Amygdala (tissue), 56 donors: ENCODE results near the gene GAD1.

Source experiments
- DNase-seq, 56 donors: peaks; one replicate each; lab custom pipeline; 2025; lab: John Stamatoyannopoulos, UW

The GAD1 gene

GRCh38 chr2:170816504-170817092, at the start of gene GAD1:
Gene GAD1 (plus strand): TSS chr2:170816887. CDS start chr2:170818592, 1,705 bp downstream.
- peak in 39 of 56 donors; percentile 16 to 71 (median 37) for DNase-seq

DNA sequence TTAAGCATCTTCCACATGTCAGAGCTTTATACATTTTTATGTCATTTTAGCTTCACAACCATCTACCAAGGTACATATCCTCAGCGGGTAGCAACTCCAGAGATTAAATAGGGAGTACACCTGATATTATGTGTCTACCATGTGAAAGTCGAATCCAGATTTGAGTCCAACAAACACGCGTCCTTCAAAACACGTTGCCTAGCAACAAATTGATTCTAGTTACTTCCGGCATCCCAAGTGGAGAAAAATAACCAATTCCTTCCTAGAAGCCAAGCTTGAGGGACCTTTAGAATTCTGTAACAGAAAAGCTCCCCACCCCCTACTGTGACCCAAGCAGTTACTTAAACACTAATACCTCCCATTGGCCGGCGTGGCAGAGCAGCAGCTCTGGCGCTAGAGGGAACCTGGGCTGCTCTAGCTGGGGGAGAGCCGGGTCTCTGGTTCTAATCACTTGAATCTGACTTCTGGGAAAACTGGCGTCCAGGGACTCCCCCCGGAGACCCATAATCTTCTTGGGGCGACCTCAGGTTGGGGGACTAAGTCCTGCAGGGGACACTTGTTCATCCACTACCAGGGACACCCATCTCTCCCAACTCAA, 46.6 kb upstream of the GAD1 start, which contains the start of gene ERICH2:
Gene ERICH2, plus strand, starts transcription at position 371 of the 598 bp plus-strand sequence. CDS start 304 bp downstream, outside the sequence.
- peak in 32 of 56 donors; percentile 3 to 60 (median 34) for DNase-seq

- DNase-seq = peak in 53 of 56 donors; percentile 5 to 83 (median 61)
These were observed 45.9 kb upstream of the GAD1 start for GRCh38 chr2:170770606-170771420.

DNA sequence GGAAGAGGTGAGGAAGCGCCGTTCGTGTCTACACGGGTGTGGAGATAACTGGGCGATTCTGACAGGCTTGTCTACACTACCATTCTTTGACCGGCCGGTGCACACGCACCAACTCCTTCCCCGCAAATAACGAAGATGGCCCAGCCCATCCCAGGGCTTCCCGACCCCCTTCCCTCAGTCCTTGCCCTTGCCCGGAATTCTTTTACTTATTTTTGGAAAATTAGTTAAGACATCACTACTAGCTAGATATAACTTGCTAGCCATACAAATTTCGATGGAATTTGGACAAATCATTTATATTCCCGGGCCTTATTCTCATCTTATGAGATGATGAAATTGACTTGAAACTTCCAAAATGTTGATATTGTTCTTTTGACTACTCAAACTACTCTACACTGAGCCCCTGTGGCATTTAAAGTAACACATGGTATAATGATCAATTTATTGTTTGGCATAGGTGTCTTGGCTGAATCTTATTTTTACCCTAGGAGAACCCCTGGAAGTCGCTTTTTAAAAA, 45.2 kb upstream of the GAD1 start:
- peak in 1 of 56 donors; percentile 50 for DNase-seq

GRCh38 chr2:170772295-170772694, 44.4 kb upstream of the GAD1 start:
- no peak for DNase-seq

- no peak for DNase-seq
These were observed 42.6 kb upstream of the GAD1 start for GRCh38 chr2:170774074-170774473.

- no peak for DNase-seq
These were observed 37.8 kb upstream of the GAD1 start for GRCh38 chr2:170778900-170779299.

GRCh38 chr2:170779304-170779703, 37.4 kb upstream of the GAD1 start:
- DNase-seq = no peak

- no peak for DNase-seq
These were observed 34.0 kb upstream of the GAD1 start for GRCh38 chr2:170782673-170783072.

GRCh38 chr2:170783549-170783948, 33.1 kb upstream of the GAD1 start:
- DNase-seq = no peak

DNA sequence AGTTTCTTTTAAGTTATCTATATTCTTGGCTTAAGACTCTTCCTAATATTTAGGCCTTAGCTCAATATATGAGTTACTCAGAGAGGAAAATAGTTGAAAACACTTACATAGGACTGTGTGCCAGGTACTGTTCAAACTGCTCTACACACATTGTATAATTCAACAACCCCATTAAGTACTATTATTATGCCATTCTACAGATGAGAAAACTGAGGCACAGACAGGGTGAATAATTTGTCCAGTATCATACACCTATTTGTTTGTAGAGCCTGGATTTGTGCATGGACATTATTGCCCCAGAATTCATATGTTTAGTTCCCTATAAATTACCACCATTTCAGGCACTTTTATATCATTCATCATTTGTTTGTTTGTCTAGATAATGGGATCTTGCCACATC, 17.7 kb upstream of the GAD1 start:
- no peak for DNase-seq

DNA sequence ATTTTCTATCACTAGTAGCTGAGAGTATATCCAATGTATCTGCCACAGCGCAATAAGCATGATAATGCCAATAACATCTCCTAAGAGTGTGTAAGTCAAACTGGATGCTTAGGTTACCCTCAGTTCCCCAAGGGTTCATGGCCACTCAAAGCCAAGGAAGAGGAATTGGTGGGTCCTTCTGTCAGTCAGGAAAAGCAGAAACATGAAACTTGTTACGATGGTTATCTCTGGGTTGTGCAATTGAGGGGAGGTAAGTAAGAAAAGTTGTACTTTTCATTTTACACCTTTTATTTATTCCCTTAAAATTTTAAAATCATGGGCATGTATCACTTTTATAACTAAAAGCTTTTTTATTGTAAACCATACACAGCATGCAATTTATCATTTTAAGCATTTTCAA, 10.1 kb upstream of the GAD1 start:
- DNase-seq = no peak

DNA sequence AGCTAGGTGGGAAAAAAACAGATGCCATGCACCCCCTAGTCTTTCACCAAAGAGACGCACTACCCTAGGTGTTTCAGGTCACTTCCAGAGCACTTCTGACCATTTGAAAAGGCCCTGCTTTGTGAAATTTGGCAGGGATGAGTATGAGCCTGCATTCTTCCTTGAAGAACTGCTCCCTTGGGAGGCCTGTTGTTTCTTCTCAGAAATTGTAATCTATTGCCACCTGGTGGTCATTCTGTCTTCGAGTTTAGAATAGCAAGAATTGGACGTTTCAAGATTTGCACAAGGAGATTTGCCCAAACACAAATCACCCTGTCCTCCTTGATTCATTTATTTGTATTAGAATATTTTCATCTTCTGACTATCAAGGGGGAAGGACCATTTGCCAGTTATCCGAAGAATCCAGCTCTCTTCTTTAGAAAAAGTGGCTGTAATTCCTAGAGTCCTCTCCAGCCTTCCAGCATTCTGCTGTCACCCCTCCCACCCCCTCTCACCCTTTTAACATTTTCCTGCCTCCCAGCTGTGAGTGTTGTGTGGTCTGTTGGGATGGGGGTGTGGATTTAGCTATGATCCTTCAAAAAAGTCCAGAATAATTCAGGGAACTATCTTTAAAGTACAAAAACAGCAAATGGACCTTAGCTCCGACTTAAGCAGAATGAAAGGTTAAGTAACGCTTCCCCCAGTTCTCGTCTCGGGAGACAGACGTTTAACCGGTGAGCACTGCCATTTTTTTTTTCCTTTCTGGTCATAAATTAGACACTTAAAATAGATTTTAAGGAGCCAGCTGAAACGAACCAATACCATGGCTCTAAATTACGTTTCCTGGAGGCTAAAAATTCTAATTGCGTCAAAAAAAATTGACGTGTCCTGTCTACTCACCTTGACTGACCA, 3.7 kb upstream of the GAD1 start:
- peak in 9 of 56 donors; percentile 9 to 75 (median 33) for DNase-seq

DNA sequence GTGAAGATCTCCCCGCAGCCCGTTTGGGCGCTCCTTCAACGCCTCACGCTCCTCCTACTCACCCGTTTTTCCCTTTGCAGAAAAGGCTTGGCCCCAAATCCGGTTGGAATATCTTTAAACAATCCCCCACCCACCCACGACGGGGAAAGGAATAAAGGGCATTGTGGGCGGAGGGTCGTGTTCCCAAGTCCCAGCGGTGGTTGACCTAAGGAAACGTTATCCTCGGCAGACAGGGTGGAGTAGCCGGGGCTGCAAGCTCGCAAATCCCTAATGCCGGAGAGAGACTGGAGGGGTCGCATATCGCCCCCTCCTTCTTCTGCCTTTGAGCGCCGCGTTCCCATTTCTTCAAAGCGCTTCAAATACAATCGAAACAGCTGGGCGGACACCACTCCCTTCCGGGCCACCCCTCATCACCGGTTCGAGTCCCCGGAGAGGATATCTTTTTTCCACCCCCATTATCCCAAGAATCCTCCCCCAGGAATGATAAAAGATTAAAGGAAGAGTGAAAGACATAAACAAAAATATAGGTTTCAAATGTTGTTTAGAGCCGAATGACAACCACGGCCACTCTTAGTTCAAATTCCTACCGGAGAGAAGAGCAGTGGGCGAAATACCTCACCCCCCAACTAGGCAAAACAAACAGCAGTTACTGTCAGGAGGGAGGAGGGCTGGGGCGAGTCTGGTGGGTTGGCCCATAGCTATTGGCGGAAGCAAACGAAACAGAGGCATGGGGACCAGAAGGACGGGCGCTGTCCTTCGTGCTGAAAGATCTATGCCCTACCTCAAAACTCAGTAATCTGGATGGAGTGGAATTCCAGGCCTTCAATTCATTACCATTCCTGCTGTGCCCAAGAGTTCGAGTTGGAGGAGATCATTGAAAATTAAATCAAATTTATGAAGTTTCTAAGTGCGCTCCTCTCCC, 2.8 kb upstream of the GAD1 start:
- DNase-seq = no peak

DNA sequence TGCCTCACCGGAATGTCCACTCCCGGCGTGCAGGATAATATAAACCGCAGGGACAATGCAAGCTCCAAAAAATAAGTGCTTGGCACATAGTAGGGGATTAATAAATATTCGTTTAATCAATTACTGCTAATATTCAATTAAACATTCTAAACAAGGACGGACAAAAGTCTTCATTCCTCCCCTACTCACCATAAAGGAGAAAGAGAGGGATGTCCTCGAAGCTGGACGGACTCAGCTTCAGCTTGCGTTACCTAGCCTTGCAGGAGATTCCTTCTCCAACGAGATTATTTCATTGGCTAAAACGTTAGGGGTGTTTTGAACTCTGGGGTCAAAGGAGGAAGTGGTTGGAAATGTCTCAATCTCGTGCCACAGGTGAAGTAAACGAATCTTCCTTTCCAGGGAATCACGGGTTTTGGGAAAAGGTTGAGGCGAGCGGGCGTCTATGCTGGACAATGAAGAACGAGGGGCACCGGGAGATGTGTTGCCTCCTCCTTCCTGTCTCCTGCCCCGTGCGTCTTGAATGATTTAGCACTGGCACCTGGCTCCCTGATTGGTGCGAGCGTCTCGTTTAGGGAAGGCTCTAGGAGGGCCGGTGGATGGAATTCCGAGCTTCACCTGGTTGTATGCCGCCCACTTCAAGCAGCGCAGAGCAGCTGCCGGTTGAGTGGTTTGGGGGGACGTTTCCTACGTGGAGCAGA, 2.0 kb upstream of the GAD1 start:
- no peak for DNase-seq

- no peak for DNase-seq
These were observed 1.4 kb upstream of the GAD1 start for GRCh38 chr2:170815311-170815710.

GRCh38 chr2:170815746-170816503, 762 bp upstream of the GAD1 start:
- DNase-seq = peak in 21 of 56 donors; percentile 7 to 64 (median 34)
